Stomach (tissue), 9 donors: ENCODE results near the gene TFF1. TPM values are rescaled to one million over a fixed set of nuclear protein-coding genes. Genes with fewer than 3 reads are reported as not detected.

Source experiments
- DNase-seq, 2 donors: peaks; one replicate each; pipeline versions ENCODE4 v3.0.0 to v3.0.0-alpha.2; 2013 to 2019
- H3K27ac ChIP-seq, 5 donors: fragments of 200-600 bp in 4 of 5; sonication (generic) in 4 of 5; one replicate each; pipeline ENCODE4 v1.5.1; 2013 to 2019; ENCODE audit warnings: mild to moderate bottlenecking in 1 of 5, moderate library complexity in 1 of 5
- H3K27me3 ChIP-seq, 3 donors: fragments of 200-600 bp; sonication (generic); one replicate each; pipeline ENCODE4 v1.5.1; 2017 to 2019; ENCODE audit warnings: mixed run types in 1 of 3
- H3K36me3 ChIP-seq, 4 donors: fragments of 200-600 bp; sonication (generic); 1 replicate in 3 of 4; 2 replicates in 1 of 4; pipeline ENCODE4 v1.5.1; 2016 to 2019
- H3K4me1 ChIP-seq, 4 donors: fragments of 200-600 bp; sonication (generic); one replicate each; pipeline ENCODE4 v1.5.1; 2016 to 2019
- H3K4me3 ChIP-seq, 4 donors: fragments of 200-600 bp; sonication (generic) in 3 of 4; one replicate each; pipeline ENCODE4 v1.5.1; 2016 to 2019; ENCODE audit warnings: mild to moderate bottlenecking in 1 of 4
- H3K9me3 ChIP-seq, 4 donors: fragments of 200-600 bp; sonication (generic); one replicate each; pipeline ENCODE4 v1.5.1; 2016 to 2019
- EP300 ChIP-seq: sonication (generic); formaldehyde crosslinking; IDR thresholded peaks from one replicate; pipeline ENCODE4 v1.6.1; 2017; ENCODE audit warnings: antibody characterized with exemption
- POLR2A ChIP-seq, 4 donors: fragments of 450-650 bp; IDR thresholded peaks; one replicate each; pipeline ENCODE4 v1.6.1; 2016; ENCODE audit warnings: antibody characterized with exemption in 4 of 4, control low read depth in 2 of 4, mild to moderate bottlenecking in 1 of 4, moderate library complexity in 1 of 4
- POLR2AphosphoS5 ChIP-seq, 3 donors: sonication (generic); formaldehyde crosslinking; IDR thresholded peaks; one replicate each; pipeline ENCODE4 v1.6.1; 2016; ENCODE audit warnings: antibody characterized with exemption in 3 of 3
- WGBS, 5 donors: extraction: QIAGEN DNeasy Blood & Tissue Kit in 3 of 5; methylation state at CpG; one replicate each; pipeline versions ENCODE4 v1.1.5 to v1.1.7; 2013 to 2018; 5-methylcytosine and 5-hydroxymethylcytosine counted together
- intact Hi-C: fragments of 100-400 bp; cut with DNase I; formaldehyde crosslinking; loops from one replicate; pipeline ENCODE4 v1.15.1; 2023; ENCODE audit warnings: low total_unique reads
- polyA plus RNA-seq, 3 donors: library from polyadenylated mRNA; stranded (reverse); fragments of 200-250 nt; gene quantifications; one replicate each; pipeline ENCODE4 v1.2.3, GENCODE V29; 2013
- total RNA-seq, 5 donors: library from RNA; depleted of rRNA; stranded (reverse); fragments of >200 nt; gene quantifications; one replicate each; pipeline versions ENCODE4 v1.1.0 to v1.2.3, GENCODE V29; 2014 to 2016
- TF ChIP-seq, protein P1 (sequence below), 7 experiments: fragments of 450-650 bp in 4 of 7; fragments of 200-600 bp in 3 of 7; sonication (generic) in 3 of 7; IDR thresholded peaks; one replicate each; pipeline ENCODE4 v1.5.1; 2016 to 2019; ENCODE audit warnings: antibody characterized with exemption in 7 of 7, control low read depth in 2 of 7, mild to moderate bottlenecking in 1 of 7
- donor health status: healthy with polysubstance abuse.
- donor health status: Bipolar disorder and iron deficiency.
- donor health status: healthy.

Gene TFF1
- total and polyA plus RNA-seq, 8 donors: 62.4 to 10,944 (median 721) TPM; not detected in 1

- 89 to 96% (median 93%) methylated on average over 8 of the region's 8 CpGs for WGBS, 5 donors
- intact Hi-C loops: no loop called here
These were observed 47.7 kb upstream of the TFF1 start for GRCh38 chr21:42414066-42414465.

DNA sequence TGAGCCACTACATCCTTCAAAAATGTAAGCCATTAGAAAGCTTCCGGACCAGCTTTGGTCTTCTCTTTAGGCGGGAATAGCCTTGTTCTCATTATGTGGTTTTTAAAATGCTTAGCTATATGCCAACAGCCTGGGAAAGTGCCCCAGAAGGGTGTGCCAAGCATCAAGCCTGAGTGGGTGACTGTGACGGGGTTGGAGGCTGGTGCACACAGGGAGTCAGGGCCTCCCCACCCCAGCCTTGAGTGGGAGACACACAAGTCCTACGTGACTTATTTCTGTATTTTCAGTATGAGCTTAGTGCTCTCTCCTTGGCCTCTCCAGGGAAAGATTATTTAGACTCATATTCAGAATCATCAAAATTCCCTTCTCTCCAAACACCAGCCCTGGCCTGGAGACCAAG lies 47.2 kb upstream of the TFF1 start:
- no peak overlapping the region for H3K4me3 ChIP-seq

More at GRCh38 chr21:42414066-42414465, 47.7 kb upstream of the TFF1 start:
- H3K4me1 ChIP-seq: peaks cover 0 to 7% (median 2%) of the 10 kb centered on the region in 4 donors
- H3K36me3 ChIP-seq: no peaks in the 10 kb centered on the region
- H3K27me3 ChIP-seq: peaks cover 0 to 52% (median 0%) of the 10 kb centered on the region in 3 donors
- TF ChIP-seq EP300 (no peak), POLR2A (IDR thresholded peaks at IDR 0.05) (no peak), POLR2AphosphoS5 (IDR thresholded peaks at IDR 0.05) (no peak)
- TF ChIP-seq, protein P1, sequence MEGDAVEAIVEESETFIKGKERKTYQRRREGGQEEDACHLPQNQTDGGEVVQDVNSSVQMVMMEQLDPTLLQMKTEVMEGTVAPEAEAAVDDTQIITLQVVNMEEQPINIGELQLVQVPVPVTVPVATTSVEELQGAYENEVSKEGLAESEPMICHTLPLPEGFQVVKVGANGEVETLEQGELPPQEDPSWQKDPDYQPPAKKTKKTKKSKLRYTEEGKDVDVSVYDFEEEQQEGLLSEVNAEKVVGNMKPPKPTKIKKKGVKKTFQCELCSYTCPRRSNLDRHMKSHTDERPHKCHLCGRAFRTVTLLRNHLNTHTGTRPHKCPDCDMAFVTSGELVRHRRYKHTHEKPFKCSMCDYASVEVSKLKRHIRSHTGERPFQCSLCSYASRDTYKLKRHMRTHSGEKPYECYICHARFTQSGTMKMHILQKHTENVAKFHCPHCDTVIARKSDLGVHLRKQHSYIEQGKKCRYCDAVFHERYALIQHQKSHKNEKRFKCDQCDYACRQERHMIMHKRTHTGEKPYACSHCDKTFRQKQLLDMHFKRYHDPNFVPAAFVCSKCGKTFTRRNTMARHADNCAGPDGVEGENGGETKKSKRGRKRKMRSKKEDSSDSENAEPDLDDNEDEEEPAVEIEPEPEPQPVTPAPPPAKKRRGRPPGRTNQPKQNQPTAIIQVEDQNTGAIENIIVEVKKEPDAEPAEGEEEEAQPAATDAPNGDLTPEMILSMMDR (IDR thresholded peaks at IDR 0.05): no peak
- H3K9me3 ChIP-seq: no peaks in the 10 kb centered on the region
- no peak overlapping the region for H3K27ac ChIP-seq
- DNase-seq: no peak
- no peak overlapping the region for H3K4me3 ChIP-seq

DNA sequence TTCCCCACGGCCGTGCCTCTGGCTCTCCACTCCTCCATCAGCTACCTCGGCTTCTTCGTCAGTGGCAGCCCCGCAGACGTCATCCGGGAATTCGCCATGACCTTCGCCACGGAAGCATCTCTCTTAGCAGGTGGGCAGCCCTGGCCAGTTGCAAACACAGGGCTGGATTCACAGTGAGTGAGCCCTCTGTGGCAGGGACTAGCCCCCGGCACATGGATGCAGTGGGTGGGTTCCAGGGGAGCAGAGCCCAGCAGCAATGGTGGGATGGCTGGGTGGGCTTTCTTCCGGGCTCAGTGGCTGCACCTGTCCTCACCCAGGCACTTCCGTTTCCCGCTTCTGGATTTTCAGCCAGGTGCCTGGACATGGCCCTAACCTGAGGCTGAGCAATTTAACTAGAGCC lies 46.8 kb upstream of the TFF1 start:
- H3K36me3 ChIP-seq: no peaks in the 10 kb centered on the region
- no peak overlapping the region for H3K4me3 ChIP-seq
- peaks cover 0 to 7% (median 2%) of the 10 kb centered on the region in 4 donors for H3K4me1 ChIP-seq
- H3K27me3 ChIP-seq: peaks cover 0 to 44% (median 0%) of the 10 kb centered on the region in 3 donors
- intact Hi-C loops: no loop called here
- no peak for TF ChIP-seq POLR2AphosphoS5 (IDR thresholded peaks at IDR 0.05)
- TF ChIP-seq POLR2A (IDR thresholded peaks at IDR 0.05): no peak
- TF ChIP-seq, protein P1 (IDR thresholded peaks at IDR 0.05): no peak
- TF ChIP-seq EP300: no peak
- WGBS, 5 donors: 78 to 91% (median 89%) methylated on average over 13 to 14 of the region's 14 CpGs
- DNase-seq: no peak
- H3K9me3 ChIP-seq: no peaks in the 10 kb centered on the region
- H3K27ac ChIP-seq: no peak overlapping the region

More for the DNA sequence above, 47.2 kb upstream of the TFF1 start:
- H3K27me3 ChIP-seq: peaks cover 0 to 48% (median 0%) of the 10 kb centered on the region in 3 donors
- TF ChIP-seq POLR2A (IDR thresholded peaks at IDR 0.05) (no peak), POLR2AphosphoS5 (IDR thresholded peaks at IDR 0.05) (no peak), EP300 (no peak)
- TF ChIP-seq, protein P1 (IDR thresholded peaks at IDR 0.05): no peak
- peaks cover 0 to 7% (median 2%) of the 10 kb centered on the region in 4 donors for H3K4me1 ChIP-seq
- 85 to 94% (median 91%) methylated on average over 4 of the region's 4 CpGs for WGBS, 5 donors
- intact Hi-C loops: no loop called here
- no peaks in the 10 kb centered on the region for H3K36me3 ChIP-seq
- H3K9me3 ChIP-seq: no peaks in the 10 kb centered on the region
- no peak for DNase-seq
- no peak overlapping the region for H3K27ac ChIP-seq

GRCh38 chr21:42412636-42412933 lies 46.2 kb upstream of the TFF1 start:
- TF ChIP-seq, protein P1 (IDR thresholded peaks at IDR 0.05): no peak
- TF ChIP-seq POLR2A (IDR thresholded peaks at IDR 0.05): no peak
- no peak for TF ChIP-seq POLR2AphosphoS5 (IDR thresholded peaks at IDR 0.05)
- TF ChIP-seq EP300: no peak
- 81 to 84% (median 82%) methylated on average over 5 of the region's 5 CpGs for WGBS, 5 donors
- H3K27ac ChIP-seq: no peak overlapping the region
- no peak overlapping the region for H3K4me3 ChIP-seq
- DNase-seq: no peak
- H3K9me3 ChIP-seq: no peaks in the 10 kb centered on the region
- H3K4me1 ChIP-seq: peaks cover 0 to 7% (median 2%) of the 10 kb centered on the region in 4 donors
- H3K27me3 ChIP-seq: peaks cover 0 to 44% (median 0%) of the 10 kb centered on the region in 3 donors
- H3K36me3 ChIP-seq: no peaks in the 10 kb centered on the region
- intact Hi-C loops: no loop called here
